Liver (tissue), 9 donors: ENCODE data around the gene ZBTB38. TPM values are rescaled to one million over a fixed set of nuclear protein-coding genes. Genes with fewer than 3 reads are reported as not detected.

ENCODE experiments used
- DNase-seq: peaks from one replicate; pipeline ENCODE4 v3.0.0-alpha.2; 2017; ENCODE audit warnings: low spot score
- H3K27ac ChIP-seq, 2 donors: one replicate each; pipeline ENCODE4 v1.7.0; 2013; ENCODE audit warnings: inconsistent platforms in 2 of 2, low read length in 2 of 2, control low read depth in 1 of 2, low read depth in 1 of 2, mild to moderate bottlenecking in 1 of 2
- H3K27me3 ChIP-seq, 4 donors: one replicate each; pipeline versions ENCODE4 v1.6.1 to v1.7.0; 2013; ENCODE audit warnings: low read length in 3 of 4, inconsistent platforms in 1 of 4, mild to moderate bottlenecking in 1 of 4, moderate library complexity in 1 of 4; ENCODE audit not compliant: control insufficient read depth in 4 of 4, insufficient read depth in 4 of 4
- H3K36me3 ChIP-seq, 4 donors: one replicate each; pipeline versions ENCODE4 v1.6.1 to v1.7.0; 2013; ENCODE audit warnings: low read length in 3 of 4, mild to moderate bottlenecking in 3 of 4, low read depth in 1 of 4, moderate library complexity in 1 of 4; ENCODE audit not compliant: control insufficient read depth in 4 of 4, insufficient read depth in 3 of 4
- H3K4me1 ChIP-seq, 4 donors: one replicate each; pipeline versions ENCODE4 v1.6.1 to v1.7.0; 2013; ENCODE audit warnings: low read length in 3 of 4, mild to moderate bottlenecking in 3 of 4, moderate library complexity in 1 of 4; ENCODE audit not compliant: control insufficient read depth in 4 of 4, insufficient read depth in 4 of 4
- H3K4me3 ChIP-seq, 3 donors: one replicate each; pipeline versions ENCODE4 v1.6.1 to v1.7.0; 2013; ENCODE audit warnings: low read length in 3 of 3, control low read depth in 1 of 3, low read depth in 1 of 3, mild to moderate bottlenecking in 1 of 3
- H3K9ac ChIP-seq, 2 donors: one replicate each; pipeline ENCODE4 v1.7.0; 2013; ENCODE audit warnings: low read length in 2 of 2, mild to moderate bottlenecking in 2 of 2, moderate library complexity in 2 of 2, control low read depth in 1 of 2, low read depth in 1 of 2
- H3K9me3 ChIP-seq, 4 donors: one replicate each; pipeline versions ENCODE4 v1.6.1 to v1.7.0; 2013; ENCODE audit warnings: low read length in 3 of 4; ENCODE audit not compliant: control insufficient read depth in 4 of 4
- EGR1 ChIP-seq, 2 donors: IDR thresholded peaks; 2 replicates each; pipeline ENCODE4 v1.6.1; 2016 to 2018; ENCODE audit warnings: antibody characterized with exemption in 2 of 2, low read depth in 2 of 2
- FOXA1 ChIP-seq: IDR thresholded peaks from 2 replicates; pipeline ENCODE4 v1.6.1; 2016; ENCODE audit warnings: antibody characterized with exemption
- FOXA2 ChIP-seq: IDR thresholded peaks from 2 replicates; pipeline ENCODE4 v1.6.1; 2016; ENCODE audit warnings: antibody characterized with exemption
- GABPA ChIP-seq, 2 donors: IDR thresholded peaks in 1 of 2; conservative IDR thresholded peaks in 1 of 2; 2 replicates each; pipeline ENCODE4 v1.6.1; 2016; ENCODE audit warnings: antibody characterized with exemption in 2 of 2, mild to moderate bottlenecking in 1 of 2, moderate library complexity in 1 of 2
- HNF4A ChIP-seq, 2 donors: conservative IDR thresholded peaks; 2 replicates each; pipeline ENCODE4 v1.6.1; 2016; ENCODE audit warnings: antibody characterized with exemption in 2 of 2, mild to moderate bottlenecking in 2 of 2
- HNF4G ChIP-seq: IDR thresholded peaks from 2 replicates; pipeline ENCODE4 v1.6.1; 2016; ENCODE audit warnings: antibody characterized with exemption
- JUND ChIP-seq, 2 donors: IDR thresholded peaks; 2 replicates each; pipeline ENCODE4 v1.6.1; 2016; ENCODE audit warnings: antibody characterized with exemption in 2 of 2
- NR2F2 ChIP-seq: IDR thresholded peaks from 2 replicates; pipeline ENCODE4 v1.6.1; 2016; ENCODE audit warnings: antibody characterized with exemption
- RAD21 ChIP-seq, 2 donors: IDR thresholded peaks; 2 replicates each; pipeline ENCODE4 v1.6.1; 2016; ENCODE audit warnings: antibody characterized with exemption in 2 of 2, mild to moderate bottlenecking in 2 of 2
- REST ChIP-seq: IDR thresholded peaks from 2 replicates; pipeline ENCODE4 v1.6.1; 2016; ENCODE audit warnings: antibody characterized with exemption, mild to moderate bottlenecking
- RXRA ChIP-seq, 2 donors: IDR thresholded peaks; 2 replicates each; pipeline ENCODE4 v1.6.1; 2017 to 2018; ENCODE audit warnings: antibody characterized with exemption in 2 of 2, mild to moderate bottlenecking in 1 of 2
- SP1 ChIP-seq: IDR thresholded peaks from 2 replicates; pipeline ENCODE4 v1.6.1; 2018; ENCODE audit warnings: antibody characterized with exemption, mild to moderate bottlenecking
- TAF1 ChIP-seq: conservative IDR thresholded peaks from 2 replicates; pipeline ENCODE4 v1.6.1; 2016; ENCODE audit warnings: antibody characterized with exemption, mild to moderate bottlenecking
- YY1 ChIP-seq: IDR thresholded peaks from 2 replicates; pipeline ENCODE4 v1.6.1; 2016; ENCODE audit warnings: antibody characterized with exemption, mild to moderate bottlenecking
- ZBTB33 ChIP-seq: IDR thresholded peaks from 2 replicates; pipeline ENCODE4 v1.6.1; 2016; ENCODE audit warnings: antibody characterized with exemption
- WGBS: extraction: QIAGEN DNeasy Blood & Tissue Kit; methylation state at CpG from one replicate; pipeline ENCODE4 v1.1.7; 2013; 5-methylcytosine and 5-hydroxymethylcytosine counted together
- polyA plus RNA-seq, 2 donors: library from polyadenylated mRNA; stranded (reverse) in 1 of 2; unstranded in 1 of 2; fragments of 200-250 nt in 1 of 2; fragments of >200 nt in 1 of 2; fragmentation: Nextera tagmentation in 1 of 2; extraction: Ambion mirVana in 1 of 2; gene quantifications; one replicate each; pipeline versions ENCODE4 v1.2.1 to v1.2.3, GENCODE V29; 2013 to 2015
- total RNA-seq, 2 donors: library from RNA; depleted of rRNA; stranded (reverse); fragments of >200 nt; gene quantifications; one replicate each; pipeline ENCODE4 v1.2.3, GENCODE V29; 2014
- TF ChIP-seq, protein P1 (sequence below): fragments of 150-350 bp; IDR thresholded peaks from 2 replicates; pipeline ENCODE4 v1.5.1; 2017; ENCODE audit warnings: improper control_type of control experiment, low read depth, low read length; ENCODE audit not compliant: missing input control
- TF ChIP-seq, protein P2 (sequence below): IDR thresholded peaks from 2 replicates; pipeline ENCODE4 v1.6.1; 2016; ENCODE audit warnings: antibody characterized with exemption
- TF ChIP-seq, protein P3 (sequence below): IDR thresholded peaks from 2 replicates; pipeline ENCODE4 v1.6.1; 2016; ENCODE audit warnings: antibody characterized with exemption
- donor health status: healthy.
- donor health status: healthy.
- donor health status: healthy.
- donor health status: healthy.
- donor health status: healthy.

Gene ZBTB38
- total and polyA plus RNA-seq, 4 donors: 9.5 to 57.3 (median 19.5) TPM

DNA sequence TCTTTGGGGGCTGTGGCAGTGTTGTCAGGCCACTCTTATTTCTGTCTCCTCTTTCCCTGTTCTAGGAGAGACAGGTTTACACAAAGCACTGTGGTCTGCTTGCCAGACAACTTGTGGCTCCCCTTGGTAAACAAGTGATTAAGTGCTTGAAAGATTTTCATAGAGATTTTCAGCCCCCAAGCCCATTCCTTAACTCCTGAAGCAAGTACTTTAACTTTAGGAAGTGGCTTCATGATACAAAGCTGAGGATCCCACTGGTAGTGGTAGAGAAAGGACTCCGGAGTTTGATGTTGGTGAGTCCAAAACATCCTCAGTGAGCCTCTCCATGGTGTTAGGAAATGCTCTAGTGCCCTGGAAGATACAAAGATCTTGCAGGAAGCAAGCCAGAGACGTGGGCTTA is 12.0 kb downstream of the ZBTB38 start:
- no peaks in the 10 kb centered on the region for H3K36me3 ChIP-seq
- H3K27me3 ChIP-seq: no peaks in the 10 kb centered on the region
- H3K27ac ChIP-seq: no peak overlapping the region
- no peak overlapping the region for H3K4me3 ChIP-seq
- no peak for TF ChIP-seq YY1
- TF ChIP-seq, protein P1, sequence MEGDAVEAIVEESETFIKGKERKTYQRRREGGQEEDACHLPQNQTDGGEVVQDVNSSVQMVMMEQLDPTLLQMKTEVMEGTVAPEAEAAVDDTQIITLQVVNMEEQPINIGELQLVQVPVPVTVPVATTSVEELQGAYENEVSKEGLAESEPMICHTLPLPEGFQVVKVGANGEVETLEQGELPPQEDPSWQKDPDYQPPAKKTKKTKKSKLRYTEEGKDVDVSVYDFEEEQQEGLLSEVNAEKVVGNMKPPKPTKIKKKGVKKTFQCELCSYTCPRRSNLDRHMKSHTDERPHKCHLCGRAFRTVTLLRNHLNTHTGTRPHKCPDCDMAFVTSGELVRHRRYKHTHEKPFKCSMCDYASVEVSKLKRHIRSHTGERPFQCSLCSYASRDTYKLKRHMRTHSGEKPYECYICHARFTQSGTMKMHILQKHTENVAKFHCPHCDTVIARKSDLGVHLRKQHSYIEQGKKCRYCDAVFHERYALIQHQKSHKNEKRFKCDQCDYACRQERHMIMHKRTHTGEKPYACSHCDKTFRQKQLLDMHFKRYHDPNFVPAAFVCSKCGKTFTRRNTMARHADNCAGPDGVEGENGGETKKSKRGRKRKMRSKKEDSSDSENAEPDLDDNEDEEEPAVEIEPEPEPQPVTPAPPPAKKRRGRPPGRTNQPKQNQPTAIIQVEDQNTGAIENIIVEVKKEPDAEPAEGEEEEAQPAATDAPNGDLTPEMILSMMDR: no peak
- TF ChIP-seq, protein P2, sequence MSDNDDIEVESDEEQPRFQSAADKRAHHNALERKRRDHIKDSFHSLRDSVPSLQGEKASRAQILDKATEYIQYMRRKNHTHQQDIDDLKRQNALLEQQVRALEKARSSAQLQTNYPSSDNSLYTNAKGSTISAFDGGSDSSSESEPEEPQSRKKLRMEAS: no peak
- no peak for TF ChIP-seq REST
- no peak for TF ChIP-seq RXRA (IDR thresholded peaks at IDR 0.05)
- no peak for TF ChIP-seq ZBTB33
- TF ChIP-seq, protein P3, sequence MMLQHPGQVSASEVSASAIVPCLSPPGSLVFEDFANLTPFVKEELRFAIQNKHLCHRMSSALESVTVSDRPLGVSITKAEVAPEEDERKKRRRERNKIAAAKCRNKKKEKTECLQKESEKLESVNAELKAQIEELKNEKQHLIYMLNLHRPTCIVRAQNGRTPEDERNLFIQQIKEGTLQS: no peak
- no peak for TF ChIP-seq FOXA1
- no peak for TF ChIP-seq GABPA (IDR thresholded peaks at IDR 0.05 in 1 of 2, conservative IDR thresholded peaks at IDR 0.05 in 1 of 2)
- TF ChIP-seq HNF4A (conservative IDR thresholded peaks at IDR 0.05): no peak
- no peak for TF ChIP-seq JUND (IDR thresholded peaks at IDR 0.05)
- TF ChIP-seq FOXA2: no peak
- TF ChIP-seq HNF4G: no peak
- no peak for TF ChIP-seq EGR1 (IDR thresholded peaks at IDR 0.05; ENCODE audit: low read depth in 2 of 2)
- TF ChIP-seq SP1: no peak
- no peak for TF ChIP-seq TAF1
- TF ChIP-seq RAD21 (IDR thresholded peaks at IDR 0.05): no peak
- no peak for TF ChIP-seq NR2F2
- no peak for DNase-seq
- no peak overlapping the region for H3K9ac ChIP-seq
- H3K4me1 ChIP-seq: no peaks in the 10 kb centered on the region
- WGBS: 88% methylated on average over 2 of the region's 2 CpGs
- no peaks in the 10 kb centered on the region for H3K9me3 ChIP-seq
